Activated B cell treated with CpG ODN at 0.5 μM for 24 hours (primary cell): ENCODE data around the gene MYO1H. TPM values are rescaled to one million over a fixed set of nuclear protein-coding genes. Genes with fewer than 3 reads are reported as not detected.

Experiments
- ATAC-seq: fragments of 200-7000 bp; cut with Tn5 transposase; one replicate; pipeline ENCODE4 v1.10.0; 2021; ENCODE audit warnings: low read depth, mild to moderate bottlenecking, moderate library complexity
- CTCF ChIA-PET: fragments of 350-600 bp; sonication (Branson Sonifier 250); formaldehyde crosslinking; loops from one replicate; lab custom pipeline; 2021; ENCODE audit warnings: antibody characterized with exemption; lab: Charles Lee
- POLR2A ChIA-PET: fragments of 350-600 bp; sonication (Branson Sonifier 250); formaldehyde crosslinking; loops from one replicate; lab custom pipeline; 2021; ENCODE audit warnings: antibody characterized with exemption; lab: Charles Lee
- DNase-seq: peaks from one replicate; pipeline ENCODE4 v3.0.0; 2022
- H3K27ac Mint-ChIP-seq: one replicate; pipeline ENCODE4 v1.8.0; 2020; ENCODE audit warnings: mixed read lengths
- H3K27me3 Mint-ChIP-seq: one replicate; pipeline ENCODE4 v1.8.0; 2021; ENCODE audit warnings: mixed read lengths
- H3K36me3 Mint-ChIP-seq: one replicate; pipeline ENCODE4 v1.8.0; 2021; ENCODE audit warnings: low read depth, mixed read lengths
- H3K4me1 Mint-ChIP-seq: one replicate; pipeline ENCODE4 v1.8.0; 2021; ENCODE audit warnings: mixed read lengths
- H3K4me3 Mint-ChIP-seq: one replicate; pipeline ENCODE4 v1.8.0; 2020; ENCODE audit warnings: mild to moderate bottlenecking, mixed read lengths
- H3K9me3 Mint-ChIP-seq: one replicate; pipeline ENCODE4 v1.8.0; 2020; ENCODE audit warnings: mixed read lengths
- CTCF ChIP-seq: fragments of 200-600 bp; IDR thresholded peaks from one replicate; pipeline ENCODE4 v1.8.0; 2022; ENCODE audit warnings: antibody characterized with exemption, mild to moderate bottlenecking
- intact Hi-C: fragments of 100-400 bp; cut with micrococcal nuclease; formaldehyde crosslinking; loops from one replicate; pipeline ENCODE4 v1.15.1; 2024
- total RNA-seq: library from RNA; stranded (reverse); gene quantifications from 2 replicates; pipeline ENCODE4 v1.2.3, GENCODE V29; 2022

MYO1H gene, protein sequence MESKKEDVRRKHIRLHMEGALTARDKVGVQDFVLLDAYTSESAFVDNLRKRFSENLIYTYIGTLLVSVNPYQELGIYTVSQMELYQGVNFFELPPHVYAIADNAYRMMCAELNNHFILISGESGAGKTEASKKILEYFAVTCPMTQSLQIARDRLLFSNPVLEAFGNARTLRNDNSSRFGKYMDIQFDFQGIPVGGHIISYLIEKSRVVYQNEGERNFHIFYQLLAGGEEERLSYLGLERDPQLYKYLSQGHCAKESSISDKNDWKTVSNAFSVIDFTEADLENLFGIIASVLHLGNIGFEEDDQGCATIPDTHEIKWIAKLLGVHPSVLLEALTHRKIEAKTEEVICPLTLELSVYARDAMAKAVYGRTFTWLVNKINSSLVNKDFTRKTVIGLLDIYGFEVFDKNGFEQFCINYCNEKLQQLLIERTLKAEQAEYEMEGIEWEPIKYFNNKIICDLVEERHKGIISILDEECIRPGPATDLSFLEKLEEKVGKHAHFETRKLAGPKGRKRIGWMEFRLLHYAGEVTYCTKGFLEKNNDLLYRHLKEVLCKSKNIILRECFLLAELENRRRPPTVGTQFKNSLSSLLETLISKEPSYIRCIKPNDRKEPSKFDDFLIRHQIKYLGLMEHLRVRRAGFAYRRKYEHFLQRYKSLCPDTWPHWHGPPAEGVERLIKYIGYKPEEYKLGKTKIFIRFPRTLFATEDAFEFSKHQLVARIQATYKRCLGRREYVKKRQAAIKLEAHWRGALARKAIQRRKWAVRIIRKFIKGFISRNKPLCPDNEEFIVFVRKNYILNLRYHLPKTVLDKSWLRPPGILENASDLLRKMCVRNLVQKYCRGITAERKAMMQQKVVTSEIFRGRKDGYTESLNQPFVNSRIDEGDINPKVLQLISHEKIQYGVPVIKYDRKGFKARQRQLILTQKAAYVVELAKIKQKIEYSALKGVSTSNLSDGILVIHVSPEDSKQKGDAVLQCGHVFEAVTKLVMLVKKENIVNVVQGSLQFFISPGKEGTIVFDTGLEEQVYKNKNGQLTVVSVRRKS
- total RNA-seq: not detected in 2 replicates

DNA sequence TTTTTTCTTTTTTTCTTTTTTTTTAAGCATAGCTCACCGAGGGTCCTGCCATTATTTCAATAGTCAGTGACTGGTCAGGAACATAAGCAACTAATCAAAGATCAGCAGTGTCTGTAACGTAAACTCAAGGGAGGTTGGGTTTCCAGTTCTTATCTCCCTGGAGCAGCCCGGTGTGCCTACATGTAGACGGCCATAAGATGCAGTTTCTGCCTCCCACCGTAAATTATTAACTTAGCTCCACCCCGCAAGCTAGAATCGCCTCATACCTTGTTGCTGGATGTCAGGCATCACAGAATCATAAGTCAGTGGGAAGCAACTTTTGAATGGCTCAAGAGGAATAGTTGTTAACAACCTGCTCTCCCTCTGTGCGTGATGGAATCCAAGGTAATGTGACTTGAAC is at the start of gene MYO1H:
Gene MYO1H, plus strand, starts transcription at position 312 of the 400 bp plus-strand sequence. Its CDS starts 61 bp downstream, at position 373.
- CTCF ChIA-PET: no interaction called here
- ATAC-seq: no peak
- TF ChIP-seq CTCF: no peak
- POLR2A ChIA-PET: no interaction called here
- H3K4me3 Mint-ChIP-seq: no peak within 1 kb of the TSS
- no peaks in the 10 kb centered on the region for H3K36me3 Mint-ChIP-seq
- no peak within 1 kb of the TSS for H3K27ac Mint-ChIP-seq
- DNase-seq: no peak
- peaks cover 2% of the 10 kb centered on the region for H3K9me3 Mint-ChIP-seq
- no peaks in the 10 kb centered on the region for H3K4me1 Mint-ChIP-seq
- H3K27me3 Mint-ChIP-seq: peaks cover 11% of the 10 kb centered on the region
- intact Hi-C loops: no loop called here

- ChIA-PET POLR2A (no interaction called here), CTCF (no interaction called here)
- Mint-ChIP-seq H3K9me3 (no peaks in the 10 kb centered on the region), H3K4me1 (no peaks in the 10 kb centered on the region), H3K27ac (no peak overlapping the region), H3K27me3 (peaks cover 14% of the 10 kb centered on the region), H3K36me3 (no peaks in the 10 kb centered on the region), H3K4me3 (no peak overlapping the region)
- ATAC-seq (no peak), DNase-seq (no peak)
- intact Hi-C loops: no loop called here
- TF ChIP-seq CTCF: no peak
These were observed 47.9 kb upstream of the MYO1H start for GRCh38 chr12:109299849-109300248.

DNA sequence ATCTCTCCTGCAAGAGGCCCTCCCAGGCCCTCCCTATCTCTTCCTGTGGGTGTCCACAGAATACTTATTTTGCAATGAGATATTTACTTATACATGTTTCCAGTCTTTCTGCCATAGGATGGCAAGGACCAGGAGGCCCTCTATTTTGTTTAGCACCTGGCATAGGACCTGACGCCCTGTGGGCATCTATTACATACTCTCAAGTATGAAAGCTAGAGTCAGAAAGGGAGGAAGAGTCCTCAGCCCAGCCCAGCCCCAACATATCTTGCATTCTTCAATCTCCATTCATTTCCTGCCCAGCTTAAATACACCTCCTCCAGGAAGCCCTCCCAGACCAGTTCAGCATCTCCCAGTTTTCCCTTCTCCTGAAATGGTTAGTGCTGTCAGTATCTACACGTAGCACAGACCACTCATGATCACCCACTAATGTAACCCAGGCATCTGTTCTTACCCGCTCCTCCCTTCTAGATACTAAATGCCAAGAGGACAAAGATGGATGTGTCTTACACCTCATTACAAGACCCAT is 46.0 kb upstream of the MYO1H start:
- no peak for TF ChIP-seq CTCF
- DNase-seq (no peak), ATAC-seq (no peak)
- intact Hi-C loops: no loop called here
- POLR2A ChIA-PET: no interaction called here
- H3K27me3 Mint-ChIP-seq: peaks cover 28% of the 10 kb centered on the region
- H3K36me3 Mint-ChIP-seq: no peaks in the 10 kb centered on the region
- H3K9me3 Mint-ChIP-seq: no peaks in the 10 kb centered on the region
- no peak overlapping the region for H3K4me3 Mint-ChIP-seq
- H3K27ac Mint-ChIP-seq: no peak overlapping the region
- CTCF ChIA-PET: no interaction called here
- H3K4me1 Mint-ChIP-seq: no peaks in the 10 kb centered on the region

- ATAC-seq (no peak), DNase-seq (no peak)
- intact Hi-C loops: no loop called here
- POLR2A ChIA-PET: no interaction called here
- CTCF ChIA-PET: no interaction called here
- no peaks in the 10 kb centered on the region for H3K4me1 Mint-ChIP-seq
- H3K4me3 Mint-ChIP-seq: no peak overlapping the region
- no peak overlapping the region for H3K27ac Mint-ChIP-seq
- TF ChIP-seq CTCF: no peak
- no peaks in the 10 kb centered on the region for H3K9me3 Mint-ChIP-seq
- H3K27me3 Mint-ChIP-seq: peaks cover 32% of the 10 kb centered on the region
- no peaks in the 10 kb centered on the region for H3K36me3 Mint-ChIP-seq
These were observed 45.3 kb upstream of the MYO1H start for GRCh38 chr12:109302358-109302757.
